ENCODE results near the gene GDPD3.

Gene GDPD3

GRCh38 chr16:30094541-30095165, 18.7 kb downstream of the GDPD3 start:
- DNase-seq: no peak

- DNase-seq: peak; percentile 93 to 94
Measured at GRCh38 chr16:30092373-30093010, 20.8 kb downstream of the GDPD3 start.

DNA sequence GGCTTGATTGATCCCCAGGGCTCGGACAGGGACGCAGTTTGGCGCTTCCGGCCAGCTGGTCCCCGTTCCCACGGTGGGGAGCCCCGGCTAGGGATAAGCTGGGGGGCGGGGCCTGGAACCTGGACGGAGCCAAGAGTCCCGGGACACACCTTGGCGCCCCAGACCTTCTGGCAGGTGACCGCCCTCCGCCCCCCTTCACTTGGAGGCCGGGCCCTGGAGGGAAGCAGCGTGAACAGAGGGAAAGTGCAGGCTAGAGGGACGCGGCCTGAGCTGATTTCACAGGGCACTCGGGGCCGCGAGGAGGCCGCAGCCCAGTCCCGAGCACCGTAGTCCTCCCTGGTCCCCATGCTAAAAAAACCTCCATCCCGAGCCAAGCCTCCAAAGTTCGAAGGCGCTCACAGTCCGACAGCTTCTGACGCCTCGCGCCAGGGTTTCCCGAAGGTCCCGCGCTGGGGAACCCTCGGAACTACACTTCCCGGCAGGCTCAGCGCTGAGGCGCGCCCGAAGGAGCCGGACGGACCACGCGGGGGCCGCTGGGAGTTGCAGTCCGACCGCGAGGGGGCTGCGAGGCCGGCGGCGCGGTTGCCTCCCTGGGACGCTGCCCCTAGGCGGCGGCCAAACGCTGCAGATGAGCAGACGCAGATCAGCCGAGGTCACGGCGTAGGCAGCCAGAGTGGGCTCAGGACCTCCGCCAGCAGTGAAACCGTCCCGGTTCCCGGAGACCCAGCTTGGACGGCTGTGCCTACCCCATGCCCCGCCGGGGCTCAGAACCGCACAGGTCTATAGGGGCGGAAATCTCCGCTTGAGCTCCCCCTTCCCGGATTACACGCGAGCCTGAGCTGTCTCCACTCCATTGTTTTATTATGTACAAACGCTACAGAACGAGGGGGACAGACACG, 21.6 kb downstream of the GDPD3 start, which contains the start of gene TBX6:
TBX6 (minus strand) TSS at position 451 of the 899 bp plus-strand sequence. CDS start 731 bp downstream, outside the sequence.
- peak; percentile 93 to 95 for DNase-seq

DNA sequence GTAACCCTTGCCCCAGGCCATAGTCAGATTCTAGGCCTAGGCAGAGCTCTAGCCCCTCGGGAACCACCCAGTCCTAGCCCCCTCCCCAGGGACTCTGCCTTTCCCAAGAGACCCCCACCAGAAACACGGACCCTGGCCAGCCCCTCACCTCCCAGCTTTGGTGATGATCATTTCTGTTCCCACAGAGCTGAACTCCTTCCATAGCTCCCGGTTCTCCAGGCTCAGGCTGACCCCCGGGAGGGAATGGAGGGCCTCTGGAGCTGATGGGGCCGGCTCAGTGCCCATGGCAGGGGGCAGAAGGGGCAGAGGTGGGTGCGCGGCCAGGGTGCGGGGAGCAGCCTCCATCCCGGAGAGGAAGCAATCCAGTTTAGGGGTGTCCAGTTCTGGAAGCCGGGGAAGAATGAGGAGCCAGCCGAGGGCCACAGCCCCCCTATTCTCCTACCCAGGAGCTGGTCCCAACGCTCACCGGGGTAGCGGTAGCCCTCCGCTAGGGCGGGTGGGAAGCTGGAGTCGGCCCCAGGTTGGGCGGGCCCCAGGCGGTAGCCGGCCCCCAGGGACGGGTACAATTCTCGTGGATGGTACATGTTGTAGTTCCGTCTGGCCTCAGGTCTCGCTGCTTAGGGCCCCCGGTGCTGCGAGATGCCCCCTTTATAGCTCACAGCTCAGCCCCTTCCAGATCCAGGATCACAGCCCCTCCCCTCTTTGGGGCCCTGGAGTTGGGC, 22.6 kb downstream of the GDPD3 start:
- no peak for DNase-seq

DNA sequence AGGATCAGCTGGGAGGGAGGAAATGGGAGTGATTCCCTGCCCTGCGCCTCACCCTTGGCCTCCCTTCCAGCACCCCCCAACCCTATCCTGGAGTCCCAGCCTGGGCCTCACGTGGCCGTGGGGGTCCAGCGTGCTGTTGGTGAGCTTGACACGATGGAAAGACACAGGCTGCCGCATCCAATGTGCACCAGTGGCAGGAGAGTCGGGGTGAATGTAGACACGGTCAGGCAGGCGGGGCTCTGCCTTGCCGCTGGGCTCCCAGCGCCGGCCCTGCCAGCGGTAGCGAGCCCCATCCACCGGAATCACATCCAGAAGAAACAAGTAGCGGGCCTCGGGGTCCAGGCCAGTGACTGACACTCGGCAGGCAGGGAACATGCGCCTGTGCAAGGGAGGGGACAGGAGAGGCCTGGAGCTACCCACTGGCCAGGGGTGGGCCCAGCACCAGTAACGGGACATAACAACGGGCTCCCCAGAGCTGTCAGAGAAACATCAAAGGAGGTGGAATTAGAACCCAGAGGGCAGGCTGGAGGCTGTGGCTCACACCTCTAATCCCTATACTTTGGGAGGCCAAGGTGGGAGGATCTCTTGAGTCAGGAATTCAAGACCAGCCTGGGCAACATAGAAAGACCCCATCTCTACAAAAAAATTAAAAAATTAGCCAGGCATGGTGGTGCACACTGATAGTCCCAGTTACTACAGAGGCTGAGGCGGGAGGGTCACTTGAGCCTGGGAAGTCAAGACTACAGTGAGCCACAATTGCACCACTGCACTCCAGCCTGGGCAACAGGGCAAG, 24.3 kb downstream of the GDPD3 start:
- no peak for DNase-seq

GRCh38 chr16:30088237-30088831, 25.0 kb downstream of the GDPD3 start:
- DNase-seq: peak in 1 of 2 experiments; percentile 22

GRCh38 chr16:30087181-30087898, 26.0 kb downstream of the GDPD3 start:
- DNase-seq: no peak

- no peak for DNase-seq
Measured at GRCh38 chr16:30086291-30087140, 26.8 kb downstream of the GDPD3 start.

DNA sequence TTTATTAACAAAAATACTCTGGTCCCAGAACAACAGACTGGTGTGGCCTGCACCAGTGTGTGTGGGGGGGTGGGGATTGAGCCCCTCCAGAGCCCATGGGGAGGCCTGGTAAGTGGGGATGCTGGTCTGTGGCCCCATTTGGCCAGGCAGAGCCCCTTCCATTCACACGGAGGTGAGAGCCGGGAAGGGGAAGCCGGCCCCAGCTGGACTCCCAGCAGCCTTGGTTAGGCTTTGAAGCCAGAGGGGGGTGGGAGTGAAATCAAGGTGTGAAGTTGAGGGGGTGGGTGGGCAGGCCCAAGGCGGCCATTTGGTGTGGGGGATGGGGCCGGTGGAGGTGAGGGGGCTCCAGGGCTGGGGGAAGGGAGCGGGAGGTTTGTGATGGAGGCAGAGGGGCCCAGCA, 27.5 kb downstream of the GDPD3 start:
- no peak for DNase-seq

DNA sequence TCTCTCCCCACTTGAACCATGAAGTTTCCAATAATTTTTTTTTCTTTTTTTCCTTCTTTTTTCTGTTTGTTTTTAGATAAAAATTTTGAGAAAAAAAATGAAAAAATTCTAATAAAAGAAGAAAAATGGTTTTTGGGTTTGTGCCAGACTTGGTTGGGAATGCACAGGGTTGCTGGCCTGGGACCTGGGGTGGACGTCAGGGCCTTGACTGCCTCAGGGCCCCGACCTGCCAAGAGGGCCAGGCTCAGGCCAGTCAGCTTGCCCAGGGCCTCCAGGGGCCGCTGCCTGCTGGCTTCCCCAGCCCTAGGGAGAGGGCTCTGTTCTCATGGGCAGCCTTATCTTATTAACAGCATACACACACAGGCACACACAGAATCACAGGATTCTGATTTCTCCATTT, 28.1 kb downstream of the GDPD3 start:
- no peak for DNase-seq

GRCh38 chr16:30084816-30085159, 28.5 kb downstream of the GDPD3 start:
- no peak for DNase-seq

DNA sequence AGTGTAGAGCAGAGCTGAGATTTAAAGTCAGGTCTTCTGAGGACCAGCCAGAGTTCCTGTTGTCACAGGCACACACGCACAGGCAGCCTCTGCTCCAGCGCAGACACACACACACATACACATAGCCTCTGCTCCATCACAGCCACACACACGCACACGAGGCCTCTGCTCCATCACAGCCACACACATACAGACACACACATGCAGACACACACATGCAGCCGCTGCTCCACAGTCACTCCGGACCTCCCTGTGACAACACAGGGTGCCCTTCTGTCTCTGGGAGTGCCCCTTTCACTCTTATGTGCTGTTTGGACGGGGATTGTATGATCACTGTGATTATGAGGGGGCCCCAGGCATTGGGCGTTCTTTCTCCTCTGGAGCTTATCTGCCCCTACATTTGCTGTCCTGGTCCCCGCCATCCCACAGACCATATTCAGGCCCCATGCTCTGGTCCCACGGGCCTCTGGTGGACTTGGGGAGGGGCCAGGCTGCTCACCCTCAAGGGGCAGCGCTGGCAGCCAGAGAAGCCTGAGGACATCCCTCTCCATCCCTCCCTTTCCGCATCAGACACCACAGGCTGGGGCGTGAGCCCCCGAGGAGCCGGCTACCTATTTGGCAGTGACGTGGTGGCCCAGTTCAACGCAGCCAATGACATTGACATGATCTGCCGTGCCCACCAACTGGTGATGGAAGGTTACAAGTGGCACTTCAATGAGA, 29.1 kb downstream of the GDPD3 start:
- no peak for DNase-seq

DNA sequence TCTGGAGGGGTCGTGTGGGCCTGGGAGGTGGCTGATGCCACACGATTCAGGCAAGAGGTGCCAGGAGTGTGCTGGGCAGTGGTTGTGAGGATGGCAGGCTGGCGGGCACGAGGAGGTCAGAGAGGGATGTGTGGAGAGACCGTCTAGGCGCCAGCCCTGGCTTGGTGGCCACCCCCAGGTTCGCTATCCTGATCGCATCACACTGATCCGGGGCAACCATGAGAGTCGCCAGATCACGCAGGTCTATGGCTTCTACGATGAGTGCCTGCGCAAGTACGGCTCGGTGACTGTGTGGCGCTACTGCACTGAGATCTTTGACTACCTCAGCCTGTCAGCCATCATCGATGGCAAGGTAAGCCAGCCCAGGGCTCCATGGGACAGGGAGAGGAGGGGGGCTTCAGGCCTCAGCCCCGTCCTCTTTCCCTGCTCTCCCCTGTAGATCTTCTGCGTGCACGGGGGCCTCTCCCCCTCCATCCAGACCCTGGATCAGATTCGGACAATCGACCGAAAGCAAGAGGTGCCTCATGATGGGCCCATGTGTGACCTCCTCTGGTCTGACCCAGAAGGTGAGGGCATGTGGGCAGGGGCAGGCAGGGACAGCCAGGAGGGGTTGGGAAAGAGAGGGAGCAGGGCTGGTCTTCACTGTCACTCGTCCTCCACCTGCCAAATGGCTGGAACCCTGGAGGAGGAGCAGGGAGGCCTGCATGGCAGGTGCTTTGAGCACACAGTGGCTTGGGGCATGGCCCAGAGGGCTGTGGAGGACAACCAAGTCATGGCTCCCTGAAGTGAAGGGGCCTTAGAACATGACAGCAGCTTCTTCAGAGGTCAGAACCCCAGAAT, 29.9 kb downstream of the GDPD3 start:
- DNase-seq: no peak

DNA sequence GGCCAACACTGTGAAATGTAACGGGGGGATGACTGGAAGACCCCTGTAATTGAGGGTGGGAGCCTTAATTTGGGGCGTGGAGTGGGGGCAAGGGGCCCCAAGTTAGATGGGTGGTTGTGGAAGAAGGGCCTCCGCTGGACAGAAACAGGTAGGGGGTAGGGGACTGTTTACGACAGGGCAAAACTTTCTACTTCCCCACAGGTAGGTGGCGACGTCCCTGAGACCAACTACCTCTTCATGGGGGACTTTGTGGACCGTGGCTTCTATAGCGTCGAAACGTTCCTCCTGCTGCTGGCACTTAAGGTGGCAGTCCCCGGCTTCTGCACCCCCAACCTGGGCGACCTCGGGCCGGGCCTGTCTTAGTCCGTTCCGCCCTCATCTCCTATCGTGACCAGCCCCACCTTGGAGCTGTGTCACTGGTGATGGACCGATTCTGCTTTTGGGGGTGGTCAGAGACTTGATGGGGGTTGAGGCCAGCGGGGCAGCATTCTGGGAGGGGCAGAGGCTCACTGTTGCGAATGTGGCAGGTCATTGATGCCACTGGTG, 30.7 kb downstream of the GDPD3 start:
- DNase-seq: no peak

DNA sequence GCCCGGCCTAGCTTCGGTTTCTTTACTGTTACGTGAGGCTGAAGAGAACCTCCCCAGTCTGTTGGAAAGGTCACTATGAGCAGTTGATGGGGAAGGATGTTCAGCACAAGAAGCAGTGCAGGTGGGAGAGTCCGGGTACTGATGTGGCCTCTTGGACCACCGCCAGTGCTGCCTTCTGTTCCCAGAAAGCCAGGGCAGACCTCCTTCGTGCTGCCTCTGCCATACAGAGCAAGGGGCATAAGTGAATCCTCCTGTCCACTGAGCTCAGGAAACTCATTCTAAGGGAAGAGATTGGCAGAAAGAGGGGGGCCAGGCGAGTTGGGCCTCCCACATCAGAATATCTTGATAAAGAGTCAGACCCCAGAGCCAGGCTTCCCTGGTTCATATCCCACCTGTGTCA, 33.9 kb downstream of the GDPD3 start:
- DNase-seq: no peak

GRCh38 chr16:30078744-30079143, 34.6 kb downstream of the GDPD3 start:
- no peak for DNase-seq

- no peak for DNase-seq
Measured at GRCh38 chr16:30077656-30078055, 35.7 kb downstream of the GDPD3 start.

GRCh38 chr16:30076276-30076791, 37.0 kb downstream of the GDPD3 start:
- no peak for DNase-seq
